GM19328 (cell line): ENCODE measurements around the gene TTBK1.
"Not testable (repeated sequence)": the region's sequence is repeated elsewhere in the genome, so short reads cannot be mapped to it uniquely, and the experiment has no call there.

ENCODE experiments used
- ATAC-seq: cut with Tn5 transposase; IDR thresholded peaks from one replicate; pipeline ENCODE4 v1.9.1; 2021; ENCODE audit warnings: mild to moderate bottlenecking, moderate library complexity; ENCODE audit not compliant: unreplicated experiment

The TTBK1 gene

GRCh38 chr6:43301081-43301870 lies 58.0 kb downstream of the TTBK1 start:
- ATAC-seq, result no peak

GRCh38 chr6:43302126-43302525 lies 58.8 kb downstream of the TTBK1 start:
- ATAC-seq, result no peak

GRCh38 chr6:43303006-43303405 lies 59.7 kb downstream of the TTBK1 start:
- not testable (repeated sequence) for ATAC-seq

- no peak for ATAC-seq
These were observed 60.6 kb downstream of the TTBK1 start for GRCh38 chr6:43303751-43304331.

GRCh38 chr6:43304361-43304760 lies 61.1 kb downstream of the TTBK1 start:
- ATAC-seq, result no peak

GRCh38 chr6:43304882-43305281 lies 61.6 kb downstream of the TTBK1 start:
- ATAC-seq, result no peak

- ATAC-seq, result no peak
These were observed 62.8 kb downstream of the TTBK1 start for GRCh38 chr6:43306086-43306485.

- no peak for ATAC-seq
These were observed 64.3 kb downstream of the TTBK1 start for GRCh38 chr6:43307451-43308100.

- ATAC-seq, result no peak
These were observed 65.1 kb downstream of the TTBK1 start, which contains the start of gene CRIP3 for GRCh38 chr6:43308101-43308989. Gene CRIP3, minus strand, starts transcription at chr6:43308826. Its CDS starts 34 bp downstream, at chr6:43308792.

- ATAC-seq, result no peak
These were observed 65.8 kb downstream of the TTBK1 start for GRCh38 chr6:43308990-43309477.

GRCh38 chr6:43310134-43310533 lies 66.9 kb downstream of the TTBK1 start:
- no peak for ATAC-seq

- no peak for ATAC-seq
These were observed 67.3 kb downstream of the TTBK1 start for GRCh38 chr6:43310624-43311023.

GRCh38 chr6:43311666-43312065 lies 68.4 kb downstream of the TTBK1 start:
- ATAC-seq, result no peak

GRCh38 chr6:43313813-43314212 lies 70.5 kb downstream of the TTBK1 start:
- ATAC-seq, result no peak

GRCh38 chr6:43318011-43318410 lies 74.7 kb downstream of the TTBK1 start:
- ATAC-seq, result no peak

GRCh38 chr6:43325876-43326275 lies 82.6 kb downstream of the TTBK1 start:
- ATAC-seq, result no peak

- no peak for ATAC-seq
These were observed 85.2 kb downstream of the TTBK1 start for GRCh38 chr6:43328528-43328927.

GRCh38 chr6:43331470-43331869 lies 88.2 kb downstream of the TTBK1 start:
- ATAC-seq, result no peak

GRCh38 chr6:43331891-43332290 lies 88.6 kb downstream of the TTBK1 start:
- ATAC-seq, result no peak

- no peak for ATAC-seq
These were observed 91.3 kb downstream of the TTBK1 start for GRCh38 chr6:43334466-43335095.
